Astrocyte of the spinal cord (primary cell): ENCODE results near the gene SRXN1.

ENCODE experiments used
- DNase-seq: peaks from one replicate; pipeline ENCODE4 v3.0.0; 2011; ENCODE audit warnings: low read depth, low spot score
- H3K4me3 ChIP-seq: 2 replicates; pipeline ENCODE4 v1.5.1; 2011; ENCODE audit warnings: low read depth, mild to moderate bottlenecking, low read length, moderate library complexity
- CTCF ChIP-seq: IDR thresholded peaks from 2 replicates; pipeline ENCODE4 v1.5.1; 2012; ENCODE audit warnings: low read depth, mild to moderate bottlenecking, low read length, inconsistent platforms
- in situ Hi-C: cut with HindIII; loops from 2 replicates; pipeline ENCODE4 v1.10.0; 2017; ENCODE audit warnings: low sequenced_read_pairs

Gene SRXN1

DNA sequence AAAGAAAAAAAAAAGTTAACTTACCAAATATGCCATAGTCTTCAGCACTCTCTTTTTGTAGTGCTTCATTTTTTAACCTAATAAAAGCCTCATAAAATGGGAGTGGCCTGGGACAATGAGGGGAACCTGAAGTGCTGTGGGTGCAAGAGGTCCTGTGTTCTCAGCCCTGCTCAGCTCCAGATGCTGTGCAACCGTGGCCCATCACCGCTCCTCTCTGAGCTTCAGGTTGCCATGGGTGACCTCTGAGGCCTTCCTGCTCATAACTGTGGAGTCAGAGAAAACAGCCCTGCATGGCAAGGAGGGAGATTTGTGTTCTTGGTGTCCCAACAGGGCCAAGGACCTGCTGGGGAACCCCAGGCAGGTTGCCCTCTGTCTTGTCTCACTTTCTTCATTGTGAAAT, 52.9 kb downstream of the SRXN1 start:
- no peak for TF ChIP-seq CTCF
- DNase-seq: no peak
- in situ Hi-C loops: no loop called here
- no peak overlapping the region for H3K4me3 ChIP-seq

GRCh38 chr20:598133-598850, 54.7 kb downstream of the SRXN1 start:
- no peak for DNase-seq
- in situ Hi-C loops: no loop called here
- H3K4me3 ChIP-seq: no peak overlapping the region
- TF ChIP-seq CTCF: no peak

GRCh38 chr20:597560-597959, 55.4 kb downstream of the SRXN1 start:
- no peak overlapping the region for H3K4me3 ChIP-seq

More at GRCh38 chr20:597560-597959, 55.4 kb downstream of the SRXN1 start:
- no peak for DNase-seq
- no peak for TF ChIP-seq CTCF
- in situ Hi-C loops: no loop called here
